ENCODE data around the gene GPRASP1. TPM values are rescaled to one million over a fixed set of nuclear protein-coding genes. Genes with fewer than 3 reads are reported as not detected.

Gene GPRASP1
- total RNA-seq, 1 donor from 2014 or later, result 5.6 TPM

- H3K27ac Mint-ChIP-seq (ENCODE audit: unreplicated experiment), result no peak overlapping the region
- no peaks in the 10 kb centered on the region for H3K27me3 Mint-ChIP-seq (ENCODE audit: low read depth)
- peaks cover 17% of the 10 kb centered on the region for H3K9me3 Mint-ChIP-seq
- H3K4me1 Mint-ChIP-seq, result no peaks in the 10 kb centered on the region
- TF ChIP-seq CTCF (conservative IDR thresholded peaks at IDR 0.05), result no peak
- no peak overlapping the region for H3K4me3 Mint-ChIP-seq
- DNase-seq (ENCODE audit: low read depth, low spot score), result no peak
- H3K36me3 Mint-ChIP-seq (ENCODE audit: low read depth), result peaks cover 43% of the 10 kb centered on the region
Observed at GRCh38 chrX:102627640-102628039, 23.6 kb upstream of the GPRASP1 start.

- no peak for DNase-seq (ENCODE audit: low read depth, low spot score)
- peaks cover 50% of the 10 kb centered on the region for H3K36me3 Mint-ChIP-seq (ENCODE audit: low read depth)
- no peaks in the 10 kb centered on the region for H3K4me1 Mint-ChIP-seq
- no peak for TF ChIP-seq CTCF (conservative IDR thresholded peaks at IDR 0.05)
- peaks cover 25% of the 10 kb centered on the region for H3K9me3 Mint-ChIP-seq
- H3K27me3 Mint-ChIP-seq (ENCODE audit: low read depth), result no peaks in the 10 kb centered on the region
- no peak overlapping the region for H3K4me3 Mint-ChIP-seq
- no peak overlapping the region for H3K27ac Mint-ChIP-seq (ENCODE audit: unreplicated experiment)
Observed at GRCh38 chrX:102637561-102637960, 13.7 kb upstream of the GPRASP1 start.

DNA sequence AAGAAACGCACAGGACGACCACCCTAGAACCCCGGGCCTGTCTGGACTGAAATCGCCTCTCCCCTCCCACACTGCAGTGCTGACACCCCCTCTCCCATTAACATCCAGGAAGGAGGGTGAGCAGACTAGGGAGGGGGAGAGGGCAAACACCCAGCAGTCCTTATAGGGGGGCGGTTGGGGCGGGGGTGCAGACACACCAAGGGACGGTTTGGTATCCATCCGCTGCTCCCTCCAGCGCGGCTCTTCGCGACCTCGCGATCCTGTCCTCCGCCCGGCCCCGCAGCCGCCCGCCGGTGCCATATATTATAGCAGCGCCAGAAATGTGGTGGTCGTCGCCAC lies 411 bp upstream of the GPRASP1 start:
- peaks cover 17% of the 10 kb centered on the region for H3K9me3 Mint-ChIP-seq
- no peaks in the 10 kb centered on the region for H3K27me3 Mint-ChIP-seq (ENCODE audit: low read depth)
- peak overlapping the region; percentile 93 for H3K4me3 Mint-ChIP-seq
- no peak for TF ChIP-seq CTCF (conservative IDR thresholded peaks at IDR 0.05)
- peaks cover 12% of the 10 kb centered on the region for H3K4me1 Mint-ChIP-seq
- H3K27ac Mint-ChIP-seq (ENCODE audit: unreplicated experiment), result no peak overlapping the region
- H3K36me3 Mint-ChIP-seq (ENCODE audit: low read depth), result peaks cover 31% of the 10 kb centered on the region
- DNase-seq (ENCODE audit: low read depth, low spot score), result no peak

- H3K9me3 Mint-ChIP-seq, result peaks cover 20% of the 10 kb centered on the region
- peak; percentile 6 for DNase-seq (ENCODE audit: low read depth, low spot score)
Observed at GRCh38 chrX:102652031-102652688, 877 bp downstream of the GPRASP1 start.

GRCh38 chrX:102654696-102655095 lies 3.4 kb downstream of the GPRASP1 start:
- Mint-ChIP-seq H3K27me3 (ENCODE audit: low read depth) (no peaks in the 10 kb centered on the region), H3K36me3 (ENCODE audit: low read depth) (peaks cover 24% of the 10 kb centered on the region), H3K4me1 (peaks cover 16% of the 10 kb centered on the region), H3K27ac (ENCODE audit: unreplicated experiment) (no peak overlapping the region), H3K9me3 (peaks cover 14% of the 10 kb centered on the region), H3K4me3 (no peak overlapping the region)
- no peak for DNase-seq (ENCODE audit: low read depth, low spot score)
- no peak for TF ChIP-seq CTCF (conservative IDR thresholded peaks at IDR 0.05)

More at GRCh38 chrX:102652031-102652688, 877 bp downstream of the GPRASP1 start:
- H3K4me1 Mint-ChIP-seq, result peaks cover 12% of the 10 kb centered on the region
- peaks cover 27% of the 10 kb centered on the region for H3K36me3 Mint-ChIP-seq (ENCODE audit: low read depth)
- H3K27ac Mint-ChIP-seq (ENCODE audit: unreplicated experiment), result no peak overlapping the region
- peak; percentile 67 for TF ChIP-seq CTCF (conservative IDR thresholded peaks at IDR 0.05)
- no peaks in the 10 kb centered on the region for H3K27me3 Mint-ChIP-seq (ENCODE audit: low read depth)
- H3K4me3 Mint-ChIP-seq, result peak overlapping the region; percentile 92

All from neural crest cell (in vitro differentiated cells).